Astrocyte of the cerebellum (primary cell): ENCODE data around the gene SORCS2.

Experiments
- DNase-seq: peaks from one replicate; pipeline ENCODE4 v3.0.0-alpha.2; 2011; ENCODE audit warnings: low read depth
- H3K4me3 ChIP-seq: 2 replicates; pipeline ENCODE4 v1.5.1; 2011; ENCODE audit warnings: mild to moderate bottlenecking, low read depth, low read length, moderate library complexity
- CTCF ChIP-seq: IDR thresholded peaks from 2 replicates; pipeline ENCODE4 v1.5.1; 2012; ENCODE audit warnings: low read length, low read depth, moderate library complexity, mild to moderate bottlenecking; ENCODE audit errors: missing control alignments
- in situ Hi-C: cut with HindIII; loops from 2 replicates; pipeline ENCODE4 v1.10.0; 2017; ENCODE audit warnings: low sequenced_read_pairs

Gene SORCS2

GRCh38 chr4:7353046-7353790, 160.9 kb downstream of the SORCS2 start:
- no peak overlapping the region for H3K4me3 ChIP-seq
- in situ Hi-C loops, result no loop called here
- no peak for DNase-seq
- no peak for TF ChIP-seq CTCF

- TF ChIP-seq CTCF, result no peak
- H3K4me3 ChIP-seq, result no peak overlapping the region
- no peak for DNase-seq
- in situ Hi-C loops, result no loop called here
Observed at GRCh38 chr4:7353846-7354610, 161.7 kb downstream of the SORCS2 start.

GRCh38 chr4:7354927-7355326, 162.6 kb downstream of the SORCS2 start:
- no peak for TF ChIP-seq CTCF
- in situ Hi-C loops, result no loop called here
- H3K4me3 ChIP-seq, result no peak overlapping the region
- DNase-seq, result no peak

GRCh38 chr4:7355795-7356194, 163.5 kb downstream of the SORCS2 start:
- H3K4me3 ChIP-seq, result no peak overlapping the region
- no peak for DNase-seq
- in situ Hi-C loops, result no loop called here
- TF ChIP-seq CTCF, result no peak

- in situ Hi-C loops, result no loop called here
- no peak for TF ChIP-seq CTCF
- H3K4me3 ChIP-seq, result no peak overlapping the region
- DNase-seq, result no peak
Observed at GRCh38 chr4:7356667-7357310, 164.5 kb downstream of the SORCS2 start.

GRCh38 chr4:7357323-7357722, 165.0 kb downstream of the SORCS2 start:
- no peak for DNase-seq
- TF ChIP-seq CTCF, result no peak
- no peak overlapping the region for H3K4me3 ChIP-seq
- in situ Hi-C loops, result no loop called here
